ENCODE data around the gene SH2D6. TPM values are rescaled to one million over a fixed set of nuclear protein-coding genes. Genes with fewer than 3 reads are reported as not detected.

Gene SH2D6
- total and polyA plus RNA-seq, 9 of the 15 experiments (the other 6 are each of a cell fraction or from before 2014, with no cell fraction given) = 0.07 to 0.76 (median 0.33) TPM; not detected in 2

GRCh38 chr2:85445316-85446295, 27.1 kb downstream of the SH2D6 start (continued):
- TF ChIP-seq KAT2B (IDR thresholded peaks at IDR 0.05; ENCODE audit: low read depth, low read length) = no peak
- TF ChIP-seq NCOR1 (IDR thresholded peaks at IDR 0.05) = no peak
- no peak for TF ChIP-seq ZNF3 (CRISPR knock-in tag; IDR thresholded peaks at IDR 0.05)
- no peak for TF ChIP-seq POLR2B (IDR thresholded peaks at IDR 0.05; ENCODE audit: low read depth, partially characterized antibody)
- TF ChIP-seq ELK1 (CRISPR knock-in tag; IDR thresholded peaks at IDR 0.05) = no peak
- no peak for TF ChIP-seq ZNF23 (CRISPR knock-in tag; IDR thresholded peaks at IDR 0.05)
- TF ChIP-seq GTF3C2 (IDR thresholded peaks at IDR 0.05; ENCODE audit: borderline replicate concordance, extremely low read depth, insufficient read length) = no peak
- peak; percentile 41; the same call in 1 of the 2 replicates for TF ChIP-seq ZNF592 (IDR thresholded peaks at IDR 0.05)
- TF ChIP-seq MED1 (CRISPR knock-in tag; IDR thresholded peaks at IDR 0.05; ENCODE audit: borderline replicate concordance) = no peak
- no peak for TF ChIP-seq MYC (IDR thresholded peaks at IDR 0.05; ENCODE audit: low read depth, low read length)
- TF ChIP-seq MYC (CRISPR knock-in tag; IDR thresholded peaks at IDR 0.05; ENCODE audit: borderline replicate concordance, low read depth) = no peak
- no peak for TF ChIP-seq ZNF143 (CRISPR knock-in tag; IDR thresholded peaks at IDR 0.05)
- no peak for TF ChIP-seq ELF1 (tag; IDR thresholded peaks at IDR 0.05)
- no peak for TF ChIP-seq NCOA6 (IDR thresholded peaks at IDR 0.05)
- TF ChIP-seq TGIF2 (CRISPR knock-in tag; IDR thresholded peaks at IDR 0.05) = no peak
- TF ChIP-seq FOXP4 (CRISPR knock-in tag; IDR thresholded peaks at IDR 0.05; ENCODE audit: borderline replicate concordance) = no peak
- TF ChIP-seq ELF4 (CRISPR knock-in tag; IDR thresholded peaks at IDR 0.05) = no peak

Data from K562 (cell line).